HT1080 (cell line): Measurements from ENCODE around the gene SS18L1. TPM values are rescaled to one million over a fixed set of nuclear protein-coding genes. Genes with fewer than 3 reads are reported as not detected.

Experiments
- DNase-seq: peaks from one replicate; pipeline ENCODE4 v3.0.0-alpha.2; 2015; ENCODE audit warnings: low read depth
- total RNA-seq: library from RNA; depleted of rRNA; stranded (reverse); fragments of >200 nt; shearing (Covaris generic); gene quantifications from 2 replicates; pipeline ENCODE4 v1.2.3, GENCODE V29; 2014; rRNA removed

SS18L1 gene
- total RNA-seq, 1 experiment from 2014 or later = 12.8 TPM

GRCh38 chr20:62222972-62223371, 79.4 kb downstream of the SS18L1 start:
- no peak for DNase-seq

- no peak for DNase-seq
Measured at GRCh38 chr20:62223571-62223970, 80.0 kb downstream of the SS18L1 start.

GRCh38 chr20:62224113-62224855, 80.7 kb downstream of the SS18L1 start:
- DNase-seq = no peak

- no peak for DNase-seq
Measured at GRCh38 chr20:62225026-62225425, 81.5 kb downstream of the SS18L1 start.

GRCh38 chr20:62225820-62226635, 82.5 kb downstream of the SS18L1 start:
- no peak for DNase-seq

GRCh38 chr20:62226707-62227590, 83.4 kb downstream of the SS18L1 start:
- DNase-seq = no peak

GRCh38 chr20:62227591-62227976, 84.0 kb downstream of the SS18L1 start:
- no peak for DNase-seq

- DNase-seq = no peak
Measured at GRCh38 chr20:62227977-62228958, 84.7 kb downstream of the SS18L1 start.

- DNase-seq = no peak
Measured at GRCh38 chr20:62228982-62229545, 85.5 kb downstream of the SS18L1 start.

GRCh38 chr20:62229667-62230066, 86.1 kb downstream of the SS18L1 start:
- no peak for DNase-seq

GRCh38 chr20:62230276-62230675, 86.7 kb downstream of the SS18L1 start:
- DNase-seq = no peak

- no peak for DNase-seq
Measured at GRCh38 chr20:62230696-62231095, 87.1 kb downstream of the SS18L1 start.

- DNase-seq = no peak
Measured at GRCh38 chr20:62231292-62231691, 87.7 kb downstream of the SS18L1 start.

Other genes with a start within 250 kb of the SS18L1 start
- gene TAF4, start 77.9 kb upstream of the SS18L1 start, total RNA-seq = 3.2 and 6.1 TPM in 2 replicates
- gene LSM14B, start 21.3 kb upstream of the SS18L1 start, total RNA-seq = 35.6 and 39.7 TPM in 2 replicates
- 550 and 564 TPM in 2 replicates for gene PSMA7, start 375 bp upstream of the SS18L1 start, total RNA-seq
- 36.8 and 39.1 TPM in 2 replicates for gene MTG2, start 39.3 kb downstream of the SS18L1 start, total RNA-seq
- not detected in 2 replicates for gene HRH3, start 76.5 kb downstream of the SS18L1 start, total RNA-seq
- gene OSBPL2, start 94.8 kb downstream of the SS18L1 start, total RNA-seq = 13.4 and 17.6 TPM in 2 replicates
- 450 and 452 TPM in 2 replicates for gene ADRM1, start 159.2 kb downstream of the SS18L1 start, total RNA-seq
- 12.1 and 20.1 TPM in 2 replicates for gene LAMA5, start 223.5 kb downstream of the SS18L1 start, total RNA-seq
- gene RPS21, start 243.3 kb downstream of the SS18L1 start, total RNA-seq = 2,418 and 4,004 TPM in 2 replicates